Bone marrow (tissue), 2 donors: ENCODE data around the gene KIF18B.
A peak's percentile ranks its signal among the peaks of the same experiment; 100 is the strongest.

Source experiments
- DNase-seq, 2 donors: peaks; one replicate each; lab custom pipeline; 2025; lab: John Stamatoyannopoulos, UW

The KIF18B gene

DNA sequence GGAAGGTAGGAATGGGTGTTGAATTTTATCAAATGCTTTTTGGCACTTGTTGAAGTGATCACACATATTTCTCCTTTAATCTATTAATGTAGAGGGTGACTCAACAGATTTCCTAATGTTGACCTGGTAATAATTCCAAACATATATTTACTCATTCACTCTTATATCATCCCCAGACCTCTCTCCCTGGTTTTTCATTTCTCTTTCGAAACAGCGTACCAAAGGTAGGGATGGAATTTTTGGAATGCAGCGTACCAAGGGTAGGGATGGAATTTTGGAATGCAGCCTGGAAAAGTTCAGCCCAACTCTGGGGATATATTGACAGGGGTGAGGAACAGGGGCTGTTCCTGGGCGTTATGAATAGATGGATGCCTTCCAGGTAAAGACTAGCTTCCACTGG, 7.3 kb downstream of the KIF18B start:
- no peak for DNase-seq

DNA sequence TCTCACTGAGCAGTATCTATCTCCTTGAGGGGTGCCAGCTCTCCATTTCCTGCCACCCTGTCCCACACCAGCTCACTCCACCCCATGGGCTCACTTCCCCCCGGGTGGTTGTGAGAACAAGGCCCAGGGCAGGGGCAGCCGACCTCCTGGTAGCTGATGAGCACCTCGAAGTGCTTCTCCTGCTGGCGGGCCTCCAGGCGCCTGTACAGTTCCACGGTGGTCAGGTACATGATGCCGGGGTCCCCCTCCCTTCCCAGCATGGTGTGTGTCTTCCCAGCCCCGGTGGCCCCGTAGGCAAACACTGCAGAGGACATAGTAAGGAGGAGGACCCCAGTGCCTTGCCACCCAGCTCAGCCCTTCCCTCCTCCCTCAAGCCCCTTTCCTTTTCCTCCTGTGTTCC, 12.5 kb downstream of the KIF18B start:
- no peak for DNase-seq

DNA sequence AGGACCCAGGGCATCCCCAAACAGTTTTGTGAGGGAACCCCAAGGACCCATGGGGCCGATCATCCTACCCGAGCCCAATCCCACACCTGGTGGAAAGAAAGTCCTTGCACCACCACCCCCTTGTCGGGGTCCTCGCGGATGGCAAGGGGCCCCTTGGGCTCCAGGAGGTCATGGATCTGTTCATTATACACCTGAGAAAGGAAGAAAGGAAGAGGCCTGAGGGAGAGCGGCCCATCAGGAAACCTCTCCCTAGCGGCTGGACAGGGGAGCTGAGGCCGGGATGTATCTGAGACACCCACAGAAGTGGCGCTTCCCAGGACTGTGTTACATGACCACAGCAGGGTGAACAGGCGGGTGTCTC, 12.8 kb downstream of the KIF18B start:
- no peak for DNase-seq

DNA sequence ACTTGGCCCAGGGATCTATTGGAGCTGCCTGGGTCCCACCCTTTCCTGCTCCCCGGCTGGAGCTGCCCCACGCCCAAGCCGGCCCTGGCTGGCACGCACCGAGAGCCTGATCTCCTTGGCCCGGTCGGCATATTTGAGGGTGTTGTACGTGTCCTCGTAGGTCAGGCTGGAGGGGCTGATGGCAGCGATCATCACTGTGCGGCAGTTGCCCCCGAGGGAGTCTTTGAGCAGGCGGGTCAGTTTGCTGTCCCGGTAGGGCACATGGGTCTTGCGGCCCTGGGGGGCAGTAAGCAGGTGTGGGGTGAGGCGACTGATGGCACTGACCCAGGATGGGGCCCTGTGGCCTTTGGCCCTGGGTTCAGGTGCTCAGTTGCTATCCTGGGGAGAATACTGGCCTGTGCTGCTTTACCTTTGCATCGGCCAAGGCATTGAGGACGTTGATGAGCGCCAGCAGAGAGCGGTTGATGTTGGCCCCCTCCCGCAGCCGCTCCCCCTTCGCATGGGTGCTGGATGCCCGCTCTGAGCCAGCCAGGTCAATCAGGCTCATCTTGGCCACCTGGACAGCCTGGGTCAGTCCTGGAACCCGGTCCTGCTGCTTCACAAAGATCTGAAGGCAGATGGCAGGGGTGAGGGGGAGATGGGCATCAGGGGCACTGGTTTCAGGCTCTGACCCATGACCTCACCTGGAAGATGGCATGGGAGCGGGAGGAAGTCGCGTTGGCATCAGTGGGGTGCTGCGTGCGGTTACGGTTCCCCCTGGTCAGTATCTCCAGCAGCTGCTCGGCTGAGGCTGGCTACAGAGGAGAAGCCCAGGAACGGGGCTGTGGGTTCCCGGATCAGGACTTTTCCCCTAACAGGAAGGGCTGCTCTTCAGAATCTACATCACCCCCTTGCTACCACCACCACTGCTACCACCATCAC, 13.5 kb downstream of the KIF18B start:
- DNase-seq = no peak

DNA sequence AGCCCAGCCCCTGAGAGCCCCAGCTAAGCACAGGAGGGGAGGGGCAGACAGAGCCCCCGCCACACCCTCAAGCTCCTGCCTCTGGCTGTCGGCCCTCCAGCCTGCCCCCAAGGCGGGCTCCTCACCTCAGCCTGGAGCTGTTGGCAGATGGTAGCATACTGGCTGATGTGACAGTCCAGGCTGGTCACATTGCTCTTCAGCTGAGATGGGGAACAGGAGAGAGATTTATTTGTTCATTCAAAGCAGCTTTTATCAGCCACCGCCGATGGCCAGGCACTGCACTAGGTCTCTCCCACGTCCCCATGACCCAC, 14.8 kb downstream of the KIF18B start:
- no peak for DNase-seq

DNA sequence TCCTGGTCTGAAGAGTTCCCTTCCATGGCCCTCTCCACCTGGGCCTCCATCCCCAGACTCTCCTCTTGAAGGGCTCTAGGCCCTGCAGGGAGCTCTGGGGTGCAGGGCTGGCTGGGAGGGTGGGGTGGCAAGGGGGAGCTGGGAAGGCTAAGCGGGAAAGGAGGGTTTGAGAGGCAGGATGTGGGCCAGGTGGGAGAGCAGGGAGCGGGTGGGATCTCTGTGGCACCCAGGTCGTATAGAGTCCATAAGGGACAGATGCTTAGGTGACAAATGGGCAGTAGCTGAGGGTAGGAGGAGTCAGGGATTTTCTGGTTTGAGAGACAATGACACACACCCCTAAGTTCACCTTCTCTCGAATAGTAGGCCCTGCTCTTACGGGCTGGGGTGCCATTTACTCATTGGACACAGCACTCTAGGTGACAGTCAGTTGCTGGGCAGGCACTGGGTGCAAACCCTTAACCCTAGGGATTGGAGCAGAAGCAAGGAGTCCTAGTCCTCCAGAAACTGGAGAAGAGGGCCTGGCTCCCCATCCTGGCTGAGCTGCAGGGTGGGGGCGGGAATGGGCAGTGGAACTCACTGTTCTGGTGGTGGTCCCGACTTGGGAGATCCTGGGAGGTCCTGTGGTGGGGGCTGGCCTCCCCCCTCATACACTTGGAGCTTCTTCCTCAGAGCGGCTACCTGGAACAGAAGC, 15.3 kb downstream of the KIF18B start:
- no peak for DNase-seq

DNA sequence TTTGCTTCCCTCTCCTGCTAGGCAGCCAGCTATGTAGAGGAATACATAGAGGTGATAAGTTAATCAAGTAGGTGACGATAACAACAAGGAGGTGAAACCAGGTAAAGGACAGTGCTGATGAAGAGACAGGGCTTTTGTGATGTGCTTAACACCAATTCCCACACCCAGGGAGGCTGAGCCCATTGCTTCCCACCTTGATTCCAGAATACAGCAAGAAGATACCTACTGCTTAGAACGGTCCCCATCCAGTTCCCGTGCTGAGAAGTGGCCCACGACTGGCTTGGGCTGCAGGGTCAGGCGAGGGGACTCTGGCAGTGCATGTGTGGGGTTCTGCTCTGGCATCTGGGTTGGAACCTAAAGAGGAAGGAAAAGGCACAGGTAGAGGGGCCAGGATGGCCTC, 16.2 kb downstream of the KIF18B start:
- no peak for DNase-seq

DNA sequence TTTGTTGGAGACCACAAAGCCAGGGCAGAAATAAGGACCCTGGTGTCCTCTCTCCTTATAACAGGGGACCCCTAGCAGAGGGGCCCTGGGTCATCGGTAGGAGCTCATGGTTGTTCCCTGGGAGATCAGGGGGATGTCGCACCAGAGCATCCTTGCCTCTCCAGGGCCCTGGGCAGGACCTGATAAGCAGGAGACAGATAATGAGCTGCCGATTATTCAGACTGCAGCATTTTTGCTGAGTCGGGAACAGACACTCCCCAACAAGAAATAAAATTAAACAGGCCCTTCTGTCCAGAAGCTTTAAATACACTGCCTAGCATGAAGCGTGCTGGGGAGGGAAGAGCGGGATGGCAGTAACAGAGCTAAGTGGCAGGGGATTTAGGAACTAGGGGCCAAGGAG, 16.9 kb downstream of the KIF18B start:
- DNase-seq = no peak

DNA sequence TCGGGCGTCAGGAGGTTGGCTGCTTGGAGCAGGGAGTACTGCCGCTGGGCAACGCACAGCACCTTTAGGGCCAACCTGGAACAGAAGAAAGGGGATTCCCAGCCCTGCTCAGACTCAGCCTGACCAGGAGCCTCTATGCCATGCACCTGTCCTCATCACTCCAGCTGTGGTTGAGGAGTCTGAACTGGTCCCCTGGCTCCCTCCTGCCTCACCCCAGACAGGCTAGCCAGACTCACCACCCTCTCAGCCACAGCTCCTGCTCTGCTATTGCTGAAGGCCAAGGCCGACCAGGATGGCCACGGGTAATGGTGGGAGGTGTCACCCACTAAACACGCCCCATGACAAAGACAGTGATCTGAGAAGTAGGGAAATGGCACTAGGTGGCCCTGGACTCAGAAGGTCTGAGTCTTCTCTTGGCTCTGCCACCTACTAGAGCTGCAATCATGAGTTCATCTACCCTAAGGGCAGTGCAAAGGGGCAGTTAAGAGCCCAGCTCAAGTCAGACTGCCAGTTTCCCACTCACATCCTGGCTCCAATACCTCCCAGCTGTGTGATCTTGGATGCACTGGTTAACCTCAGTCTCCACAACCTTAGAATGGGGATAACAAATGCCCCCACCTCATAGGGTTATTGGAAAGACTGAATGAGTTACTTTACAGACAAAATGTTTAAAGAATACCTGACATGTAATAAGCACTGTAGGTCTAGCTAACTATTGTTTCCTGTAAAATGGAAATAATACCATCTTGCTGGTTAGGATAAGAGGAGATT, 18.4 kb downstream of the KIF18B start:
- DNase-seq = no peak

DNA sequence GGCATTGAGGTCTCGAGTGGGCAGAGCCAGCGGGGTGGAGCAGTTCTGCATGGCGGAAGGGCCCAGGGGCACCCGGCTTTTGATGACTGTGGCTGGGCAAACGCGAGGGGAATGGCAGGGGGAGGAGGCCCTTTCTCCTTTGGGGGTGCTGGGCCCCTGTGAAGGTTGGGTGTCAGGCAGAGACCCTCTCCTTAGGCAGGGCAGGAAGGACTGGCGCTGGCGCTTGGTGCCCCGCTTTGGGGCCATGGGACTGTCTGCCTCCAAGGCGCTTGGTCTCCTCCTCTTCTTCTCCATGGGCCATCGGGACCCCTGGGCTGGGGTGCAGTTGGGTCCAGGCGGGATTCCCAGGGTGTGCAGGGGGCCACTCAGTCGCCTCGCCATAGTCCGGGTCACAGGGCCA, 19.4 kb downstream of the KIF18B start:
- no peak for DNase-seq

DNA sequence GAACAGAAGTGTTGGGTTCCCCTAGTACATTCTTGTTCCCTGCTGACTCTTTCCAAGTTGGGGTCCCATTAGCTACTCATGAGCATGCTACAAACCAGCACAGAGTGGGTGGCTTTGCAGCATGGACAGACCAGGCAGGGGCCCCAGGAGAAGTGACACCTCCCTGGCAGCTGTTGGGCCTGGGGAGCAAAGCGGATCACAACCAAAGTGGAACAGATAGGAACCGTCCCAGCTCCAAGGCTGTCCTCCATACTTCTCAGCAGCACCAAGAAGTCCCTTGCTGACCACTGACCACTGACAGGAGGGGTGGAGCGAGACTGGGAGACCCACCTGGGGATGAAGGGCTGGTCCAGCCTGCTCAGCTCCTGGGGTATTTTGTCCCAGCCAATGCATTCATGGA, 19.9 kb downstream of the KIF18B start:
- DNase-seq = no peak

DNA sequence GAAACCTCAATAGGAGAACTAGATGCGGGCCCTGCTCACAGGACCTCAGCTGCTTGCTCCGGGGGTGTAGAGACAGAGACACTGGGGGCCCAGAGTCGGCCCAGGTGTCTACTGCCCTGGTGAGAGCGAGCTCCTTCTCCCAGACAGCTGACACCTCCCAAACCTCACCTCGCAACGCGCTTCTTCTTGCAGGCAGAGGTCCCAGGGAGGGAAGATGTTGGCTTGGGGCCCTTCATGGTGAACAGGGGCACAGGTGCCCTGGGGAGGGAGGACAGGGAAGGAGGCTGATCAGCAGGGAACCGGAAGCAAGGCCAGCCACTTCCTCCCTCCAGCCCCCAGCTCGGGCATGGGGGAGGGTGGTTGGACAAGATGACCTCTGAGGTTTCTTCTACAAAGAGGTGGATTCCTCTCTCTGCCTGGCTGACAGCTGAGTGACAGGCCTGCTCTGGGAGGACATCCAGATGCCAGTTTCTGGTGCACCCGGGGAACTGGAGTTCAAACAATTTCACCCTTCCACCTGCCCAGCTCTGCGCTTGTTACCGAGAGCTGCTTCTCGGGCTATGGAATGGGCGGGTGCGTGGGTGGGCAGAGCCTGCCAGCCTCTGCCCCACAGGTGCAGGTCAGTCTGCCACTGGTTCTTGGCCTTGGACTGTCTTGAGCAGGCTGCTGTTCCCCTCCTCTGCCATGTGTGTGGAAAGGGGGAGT, 20.6 kb downstream of the KIF18B start:
- DNase-seq = no peak

DNA sequence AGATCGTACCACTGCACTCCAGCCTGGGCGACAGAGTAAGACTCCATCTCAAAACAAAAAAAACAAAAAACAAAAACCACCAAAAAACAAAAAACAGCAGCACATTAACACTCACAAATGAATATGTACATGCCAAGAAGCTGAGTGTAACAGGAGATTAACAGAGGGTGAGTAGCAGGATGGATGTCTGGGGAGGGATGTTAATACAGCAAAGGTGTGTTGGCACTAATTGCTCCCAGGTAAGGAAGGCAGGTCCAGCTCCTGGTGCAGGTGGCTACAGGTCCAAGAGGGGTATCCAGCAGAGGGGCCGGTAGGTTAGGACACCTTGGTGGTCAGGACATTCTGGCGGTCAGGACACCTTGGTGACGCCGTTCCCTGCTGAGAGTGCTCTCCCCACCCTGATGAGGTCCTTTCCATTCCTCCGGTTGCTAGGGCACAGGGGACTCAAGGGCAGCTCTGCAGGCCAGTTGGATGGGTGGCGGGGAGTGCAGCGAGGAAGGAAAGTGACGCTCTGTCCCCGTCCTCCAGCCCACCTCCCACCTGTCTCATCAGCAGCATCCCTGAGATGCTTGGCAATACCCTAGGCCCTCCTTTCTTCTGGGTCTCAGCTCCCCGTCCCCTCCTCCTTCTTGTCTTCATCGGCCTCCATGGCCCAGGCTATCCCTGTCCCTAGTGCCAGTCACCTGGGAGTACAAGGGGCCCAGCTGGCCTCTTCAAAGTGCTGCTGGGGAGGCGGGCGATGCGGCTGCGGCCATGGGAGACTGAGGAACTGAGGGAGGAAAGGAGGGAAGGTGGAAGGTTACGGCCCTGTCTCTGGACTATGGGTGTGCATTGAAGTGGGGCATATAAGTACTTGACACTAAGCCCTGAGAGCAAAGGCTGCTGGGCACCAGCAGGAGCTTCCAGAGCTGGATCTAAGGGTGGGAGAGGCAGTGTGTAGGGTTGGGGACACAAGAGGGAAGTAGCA, 21.6 kb downstream of the KIF18B start:
- DNase-seq = no peak

DNA sequence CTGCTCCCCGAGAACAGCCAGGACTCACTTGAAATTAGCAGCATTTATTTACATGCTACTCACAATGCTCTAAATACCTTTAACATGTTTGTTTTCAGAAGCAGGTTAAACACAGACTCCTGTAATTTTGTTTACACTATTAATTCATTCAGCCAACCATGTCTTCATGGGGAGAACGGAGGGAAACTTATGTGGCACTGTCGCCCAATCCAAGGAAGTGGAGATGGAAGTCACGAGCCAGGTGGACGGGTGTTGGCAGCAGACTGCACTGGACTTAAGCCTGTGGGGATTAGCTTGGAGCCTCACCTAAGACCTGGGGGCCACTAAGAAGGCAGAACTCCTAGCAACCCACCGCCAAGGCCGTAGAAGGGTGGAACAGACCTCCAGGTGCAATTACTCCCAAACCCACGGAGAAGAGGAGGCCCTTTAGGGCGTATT, 23.4 kb downstream of the KIF18B start:
- DNase-seq = no peak

DNA sequence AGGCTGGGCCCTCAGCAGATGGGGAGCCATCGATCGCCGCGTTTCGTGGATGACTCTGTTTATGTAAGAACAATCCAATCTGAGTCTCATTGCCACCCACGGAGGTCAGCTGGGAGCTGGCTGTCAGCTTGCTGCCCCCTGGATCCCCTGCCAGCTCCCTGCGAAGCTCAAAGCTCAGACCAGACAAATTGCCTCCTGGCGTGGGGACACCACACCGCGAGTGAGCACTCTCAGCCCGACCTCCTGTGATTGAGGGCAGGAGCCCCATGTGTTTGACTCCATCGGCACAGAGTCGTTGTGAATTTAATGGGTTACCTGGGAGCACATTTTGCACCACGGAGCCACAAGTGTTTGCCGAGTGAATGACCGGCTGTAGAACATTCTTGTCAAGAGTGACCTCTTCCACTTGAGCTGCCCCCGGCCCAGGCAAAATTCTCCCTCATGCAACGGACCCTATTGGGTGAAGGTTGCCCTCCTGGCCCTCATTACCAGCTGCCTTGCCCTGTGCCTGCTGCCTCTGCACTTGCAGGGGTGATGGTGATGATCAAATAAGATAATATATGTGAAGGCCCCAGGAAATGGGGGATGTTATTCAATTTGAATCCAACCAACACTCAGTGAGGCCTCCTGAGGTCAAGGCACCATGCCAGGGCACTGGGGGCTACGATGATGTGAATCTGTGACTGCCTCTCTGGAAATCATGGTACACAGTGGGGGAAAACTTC, 24.7 kb downstream of the KIF18B start:
- no peak for DNase-seq

DNA sequence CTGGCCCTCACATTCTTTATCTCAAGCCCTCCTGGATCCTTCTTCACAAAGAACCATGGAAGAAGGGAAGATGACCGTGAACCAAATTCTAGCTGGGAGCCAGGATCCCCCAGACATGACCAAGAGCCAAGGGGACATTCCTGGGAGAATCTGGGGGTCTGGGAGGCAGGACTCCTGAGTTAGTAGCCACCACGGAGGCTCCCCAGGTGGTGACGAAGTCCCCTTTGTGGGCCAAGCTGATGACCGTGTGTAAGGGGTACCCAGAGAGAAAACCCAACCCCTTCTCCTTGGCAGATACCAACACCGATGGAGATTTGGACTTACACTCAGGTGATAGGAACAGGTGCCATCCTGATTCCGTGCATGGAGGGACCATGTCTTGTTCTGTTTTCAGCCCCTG, 25.4 kb downstream of the KIF18B start:
- DNase-seq = no peak

DNA sequence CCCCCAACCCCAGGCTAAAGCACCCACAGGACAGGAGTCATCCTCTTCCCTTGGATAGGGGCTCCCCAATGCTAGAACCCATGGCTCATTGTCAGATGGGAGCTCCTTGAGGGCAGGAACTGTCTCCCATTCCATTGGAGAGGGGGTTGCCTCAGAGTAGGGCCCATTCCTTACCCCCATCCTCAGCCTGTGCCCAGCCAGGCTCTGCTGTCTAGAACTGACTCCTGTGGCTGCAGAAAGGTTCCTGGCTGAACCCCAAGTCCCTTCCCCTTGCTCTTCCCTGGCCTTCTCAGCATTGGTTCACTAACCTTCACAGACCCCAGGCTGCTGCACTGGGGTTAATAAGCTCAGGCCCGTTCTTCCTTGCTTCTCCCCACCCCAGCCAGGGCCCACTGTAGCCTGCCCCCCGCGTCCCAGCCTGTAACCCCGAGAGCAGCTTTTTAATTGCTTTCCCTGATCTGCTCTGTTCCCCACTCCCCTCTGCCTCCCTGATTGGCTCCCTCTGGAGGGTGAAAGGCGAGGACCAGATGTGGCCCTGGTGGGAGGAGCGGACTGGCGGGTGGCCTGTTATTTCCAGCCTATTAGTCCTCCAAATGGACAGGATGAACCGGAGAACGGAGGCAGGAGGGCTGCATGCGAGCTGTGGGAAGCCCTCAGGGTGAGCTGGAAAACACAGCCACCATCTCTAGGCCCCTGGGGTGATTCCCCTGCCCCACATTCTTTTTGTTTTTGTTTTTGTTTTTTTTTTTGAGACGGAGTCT, 26.3 kb downstream of the KIF18B start:
- no peak for DNase-seq

DNA sequence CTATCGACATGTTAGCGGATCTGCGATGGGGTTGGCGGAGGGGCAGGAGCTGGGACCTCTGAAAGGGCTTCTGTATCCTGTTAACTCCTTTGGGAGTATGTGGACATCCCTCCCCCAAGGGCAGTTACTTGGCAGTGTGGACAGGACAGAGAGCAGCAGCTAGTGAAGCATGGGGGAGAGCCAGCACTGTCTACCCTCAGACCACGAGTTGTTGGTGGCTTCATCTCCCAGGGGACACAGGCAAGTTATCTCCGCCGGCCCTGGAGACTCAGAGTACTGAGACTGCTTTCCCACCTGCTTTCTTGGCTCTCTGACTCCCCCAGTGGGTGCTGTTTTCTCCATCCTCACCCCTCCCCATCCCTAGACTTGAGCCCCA, 27.0 kb downstream of the KIF18B start:
- DNase-seq = no peak

DNA sequence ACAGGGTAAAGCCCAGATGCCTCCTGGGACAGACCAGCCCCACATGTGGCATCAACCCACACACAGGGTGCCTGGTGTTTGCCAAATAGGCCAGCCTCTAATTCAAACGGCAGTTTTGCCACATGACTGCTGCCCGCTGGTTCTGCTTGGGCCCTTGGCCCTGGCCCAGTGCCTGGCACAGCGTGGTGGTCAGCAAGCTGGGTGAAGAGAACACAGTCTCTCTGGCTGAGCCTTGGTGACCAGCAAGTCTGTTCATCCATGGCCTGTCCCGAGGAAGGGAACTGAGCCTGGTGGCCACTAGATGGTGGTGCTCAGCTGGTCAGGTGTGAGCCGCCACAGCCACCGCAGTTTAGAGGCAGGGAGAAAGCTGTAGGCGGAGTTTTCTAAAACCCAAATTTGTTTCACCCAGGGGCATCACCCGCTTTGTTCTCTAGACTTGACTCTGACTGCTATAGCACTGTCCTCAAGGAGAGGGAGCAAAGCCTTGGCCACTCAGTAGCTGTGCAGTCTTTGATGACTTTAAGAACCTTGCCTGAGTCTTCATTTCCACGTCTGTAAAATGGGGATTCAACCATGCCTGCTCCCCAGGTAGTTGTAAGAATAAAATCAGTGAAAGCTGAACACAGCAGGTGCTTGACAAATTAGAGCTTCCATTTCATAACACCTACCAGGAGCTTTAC, 27.5 kb downstream of the KIF18B start:
- DNase-seq = peak; percentile 23 to 64
